ENCODE measurements around the gene MSRB1.

The MSRB1 gene

DNA sequence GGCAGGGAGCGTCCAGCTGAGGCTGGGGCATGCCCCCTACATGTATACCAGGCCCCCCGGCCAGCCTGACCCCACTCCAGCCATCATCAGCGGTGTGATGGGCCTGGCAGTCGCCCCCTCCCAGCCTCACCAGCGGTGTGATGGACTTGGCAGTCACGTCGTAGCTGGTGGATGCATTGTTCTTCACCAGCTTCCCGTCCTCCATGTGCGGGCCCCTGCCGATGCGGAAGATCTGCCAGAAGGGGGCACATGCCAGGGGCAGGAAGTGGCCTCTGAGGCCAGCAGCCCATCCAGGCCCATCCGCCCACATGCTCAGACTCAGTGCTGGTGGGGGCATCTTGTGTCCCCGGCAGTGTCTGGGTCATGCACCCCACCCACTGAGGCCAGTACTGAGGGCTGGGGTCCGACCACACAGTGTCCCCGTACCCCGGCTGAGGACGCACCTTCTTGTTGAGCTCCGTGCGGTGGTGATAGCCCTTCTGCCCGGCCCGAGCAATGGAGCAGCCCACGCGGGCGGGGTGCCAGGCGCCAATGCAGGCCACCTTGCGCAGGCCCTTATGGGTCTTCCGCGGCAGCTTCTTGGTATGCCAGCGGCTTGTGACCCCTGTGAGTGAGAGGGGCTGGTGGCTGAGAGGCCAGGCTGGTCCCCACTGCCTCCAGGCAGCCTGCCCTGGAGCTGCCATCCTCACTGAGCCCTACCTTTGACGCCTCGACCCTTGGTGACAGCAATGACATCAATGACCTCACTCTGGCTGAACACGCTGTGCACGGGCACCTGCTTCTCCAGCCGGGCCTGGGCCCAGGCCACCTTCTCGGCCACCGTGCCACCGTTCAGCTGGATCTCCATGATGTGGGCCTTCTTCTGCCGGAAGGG is 3.7 kb upstream of the MSRB1 start:
- DNase-seq (ENCODE audit: low read depth) = no peak
- TF ChIP-seq, protein P1, sequence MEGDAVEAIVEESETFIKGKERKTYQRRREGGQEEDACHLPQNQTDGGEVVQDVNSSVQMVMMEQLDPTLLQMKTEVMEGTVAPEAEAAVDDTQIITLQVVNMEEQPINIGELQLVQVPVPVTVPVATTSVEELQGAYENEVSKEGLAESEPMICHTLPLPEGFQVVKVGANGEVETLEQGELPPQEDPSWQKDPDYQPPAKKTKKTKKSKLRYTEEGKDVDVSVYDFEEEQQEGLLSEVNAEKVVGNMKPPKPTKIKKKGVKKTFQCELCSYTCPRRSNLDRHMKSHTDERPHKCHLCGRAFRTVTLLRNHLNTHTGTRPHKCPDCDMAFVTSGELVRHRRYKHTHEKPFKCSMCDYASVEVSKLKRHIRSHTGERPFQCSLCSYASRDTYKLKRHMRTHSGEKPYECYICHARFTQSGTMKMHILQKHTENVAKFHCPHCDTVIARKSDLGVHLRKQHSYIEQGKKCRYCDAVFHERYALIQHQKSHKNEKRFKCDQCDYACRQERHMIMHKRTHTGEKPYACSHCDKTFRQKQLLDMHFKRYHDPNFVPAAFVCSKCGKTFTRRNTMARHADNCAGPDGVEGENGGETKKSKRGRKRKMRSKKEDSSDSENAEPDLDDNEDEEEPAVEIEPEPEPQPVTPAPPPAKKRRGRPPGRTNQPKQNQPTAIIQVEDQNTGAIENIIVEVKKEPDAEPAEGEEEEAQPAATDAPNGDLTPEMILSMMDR (IDR thresholded peaks at IDR 0.05; ENCODE audit: low read length, missing control alignments) = no peak
- no peak overlapping the region for H3K4me3 ChIP-seq (replicated peaks; ENCODE audit: low read depth, low read length)

DNA sequence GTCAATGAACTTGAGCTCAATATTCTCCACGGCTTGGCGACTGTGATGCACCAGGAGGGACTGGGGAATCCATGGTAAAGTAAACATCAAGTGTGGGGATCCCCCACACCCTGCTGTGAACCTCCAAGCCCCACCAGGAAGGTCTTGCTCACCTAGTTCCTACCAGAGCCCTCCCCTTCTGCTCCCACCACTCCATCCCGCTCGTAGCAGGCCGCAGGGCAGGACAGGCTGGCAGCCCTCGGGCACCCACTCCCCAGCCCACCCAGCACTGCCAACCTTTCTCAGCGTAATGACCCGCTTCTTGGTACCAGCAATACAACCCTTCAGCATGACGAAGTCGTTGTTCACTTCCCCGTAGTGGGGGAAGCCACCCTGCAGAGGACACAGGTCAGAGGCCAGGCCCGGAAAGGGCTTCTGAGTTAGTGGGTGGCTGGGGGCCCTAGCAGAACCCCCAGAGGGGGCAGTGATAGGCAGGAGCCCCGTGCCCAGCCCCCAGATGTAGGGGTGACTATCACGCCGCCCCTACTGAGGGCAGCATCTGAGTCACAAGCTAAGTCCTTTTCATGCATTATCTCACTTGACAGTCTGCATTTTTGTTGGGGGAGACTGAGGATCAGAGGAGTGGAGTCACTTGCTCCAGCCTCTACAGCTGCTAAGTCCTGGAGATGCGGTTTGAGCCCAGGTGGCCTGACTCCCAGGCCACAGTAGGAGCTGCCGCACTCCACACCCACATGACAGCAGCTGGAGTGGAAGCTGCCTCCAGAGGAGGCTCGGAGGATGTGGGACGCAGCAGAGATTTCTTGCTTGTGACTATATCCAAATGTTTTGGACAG is 2.8 kb upstream of the MSRB1 start:
- H3K4me3 ChIP-seq (replicated peaks; ENCODE audit: low read depth, low read length) = no peak overlapping the region
- TF ChIP-seq, protein P1 (IDR thresholded peaks at IDR 0.05; ENCODE audit: low read length, missing control alignments) = no peak
- no peak for DNase-seq (ENCODE audit: low read depth)

DNA sequence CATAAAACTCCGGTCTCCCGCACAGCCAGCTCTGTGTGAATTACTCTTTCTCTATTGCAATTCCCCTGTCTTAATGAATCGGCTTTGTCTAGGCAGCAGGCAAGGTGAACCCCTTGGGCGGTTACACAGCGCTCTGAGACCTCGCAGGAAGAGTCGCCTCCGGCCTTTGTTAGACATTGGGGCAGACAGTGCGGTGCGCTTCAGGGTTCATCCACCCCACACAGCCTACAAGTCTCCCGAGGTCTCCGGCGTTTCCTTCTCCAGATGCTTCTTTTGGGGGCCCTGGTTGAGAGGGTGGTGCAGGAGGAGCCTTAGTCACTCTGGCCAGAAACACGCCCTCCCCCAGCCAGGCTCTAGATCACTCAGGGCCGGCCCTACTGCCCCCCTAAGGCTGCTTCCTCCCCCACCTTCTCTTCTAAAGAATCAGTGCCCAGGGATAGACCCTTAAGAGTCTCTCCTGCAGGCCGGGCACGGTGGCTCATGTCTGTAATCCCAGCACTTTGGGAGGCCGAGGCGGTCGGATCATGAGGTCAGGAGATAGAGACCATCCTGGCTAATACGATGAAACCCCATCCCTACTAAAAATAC is 1.7 kb upstream of the MSRB1 start:
- DNase-seq (ENCODE audit: low read depth) = no peak
- no peak overlapping the region for H3K4me3 ChIP-seq (replicated peaks; ENCODE audit: low read depth, low read length)
- TF ChIP-seq, protein P1 (IDR thresholded peaks at IDR 0.05; ENCODE audit: low read length, missing control alignments) = no peak

DNA sequence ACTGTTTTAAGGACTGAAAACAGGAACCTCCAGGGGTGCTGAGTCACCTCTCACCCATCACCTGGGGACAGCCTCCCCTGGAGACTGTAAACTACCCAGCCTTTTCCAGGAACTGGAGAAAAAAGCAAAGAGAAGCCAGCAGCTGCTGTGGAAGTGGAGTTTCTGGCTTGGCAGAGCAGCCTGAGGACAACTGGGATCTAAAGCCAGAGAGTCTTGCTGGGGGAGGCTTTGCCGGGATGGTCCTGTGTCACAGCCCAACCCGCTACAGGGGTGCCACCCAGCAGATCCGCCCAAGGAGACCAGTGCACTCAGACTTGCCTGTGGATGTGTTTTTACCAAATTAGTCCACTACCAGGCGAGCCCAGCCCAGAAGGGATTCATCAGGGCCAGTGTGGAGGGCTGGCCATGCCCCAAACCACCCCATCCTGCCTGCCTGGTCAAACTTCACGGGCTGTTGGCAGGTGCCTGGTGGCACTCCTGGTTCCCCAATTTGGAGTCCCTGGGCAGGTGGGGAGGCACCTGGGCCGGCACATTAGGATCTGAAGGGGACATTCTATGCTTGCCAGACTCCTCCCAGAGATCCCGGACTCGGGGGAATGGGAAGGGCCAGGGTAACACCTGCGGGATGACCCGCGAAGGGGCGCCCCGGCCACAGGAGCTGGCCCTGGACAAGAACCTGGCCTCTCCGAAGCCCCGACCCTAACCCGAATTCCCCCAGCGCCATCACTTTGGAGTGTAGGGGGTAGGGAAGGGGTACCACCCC is 771 bp downstream of the MSRB1 start:
- DNase-seq (ENCODE audit: low read depth) = peak; percentile 28
- peak overlapping the region; percentile 89 for H3K4me3 ChIP-seq (replicated peaks; ENCODE audit: low read depth, low read length)
- TF ChIP-seq, protein P1 (IDR thresholded peaks at IDR 0.05; ENCODE audit: low read length, missing control alignments) = no peak

DNA sequence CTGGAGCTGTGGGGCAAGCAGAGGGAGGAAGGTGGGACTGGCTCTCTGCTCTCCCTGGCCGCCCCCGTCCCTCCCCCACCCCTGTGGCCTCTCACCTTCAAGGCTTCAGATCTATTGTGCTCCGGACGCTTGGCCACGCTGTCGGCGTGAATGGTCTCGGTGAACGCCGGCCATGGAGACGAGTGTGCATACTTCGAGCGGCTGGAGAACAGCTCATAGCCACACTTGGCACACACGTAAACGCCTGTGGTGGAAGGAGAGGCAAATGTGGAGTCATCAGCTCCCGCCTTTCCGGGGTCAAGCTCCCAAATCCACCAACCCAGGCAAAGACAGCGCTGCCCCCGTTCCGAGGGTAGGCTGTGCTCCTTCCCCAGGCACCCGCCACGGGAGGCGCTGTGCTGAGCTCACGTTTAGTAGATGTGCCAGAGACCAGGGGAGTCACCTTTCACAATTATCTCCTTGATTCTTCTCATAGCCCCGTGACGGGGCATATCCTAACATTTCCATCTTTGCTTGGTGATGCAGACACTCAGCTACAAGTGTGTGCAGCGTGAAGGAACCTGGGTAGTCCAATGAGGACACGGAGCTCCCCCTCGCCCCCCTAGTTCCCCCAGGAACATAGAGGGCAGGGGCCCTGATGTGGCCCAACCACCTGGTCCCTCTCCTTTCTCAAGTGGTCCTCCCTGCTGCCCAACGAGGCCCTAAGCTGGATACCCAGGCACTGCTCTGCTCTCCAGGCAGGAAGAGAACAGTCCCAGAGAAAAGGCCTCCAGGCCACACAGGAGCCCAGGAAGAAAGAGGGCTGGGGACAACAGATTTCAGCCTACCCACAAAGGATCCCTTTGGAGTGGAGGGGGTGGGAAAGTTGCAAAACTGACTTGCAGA is 1.6 kb downstream of the MSRB1 start:
- peak overlapping the region; percentile 89 for H3K4me3 ChIP-seq (replicated peaks; ENCODE audit: low read depth, low read length)
- TF ChIP-seq, protein P1 (IDR thresholded peaks at IDR 0.05; ENCODE audit: low read length, missing control alignments) = no peak
- DNase-seq (ENCODE audit: low read depth) = no peak
